ENCODE measurements around the gene IL12A.

IL12A gene

GRCh38 chr3:160008961-160009360, 20.3 kb downstream of the IL12A start:
- ChIA-PET POLR2A (ENCODE audit: low non-redundant PET) (no interaction called here), CTCF (interaction anchor here (0.6 to 1.0 kb wide), 4 partner anchors 14 to 109 kb away, joined by 3 to 5 read pairs (median 3); partner anchors contain the start of gene IL12A)
- no peak overlapping the region for H3K27ac ChIP-seq
- no peak for DNase-seq (ENCODE audit: low spot score)
- TF ChIP-seq, protein P1, sequence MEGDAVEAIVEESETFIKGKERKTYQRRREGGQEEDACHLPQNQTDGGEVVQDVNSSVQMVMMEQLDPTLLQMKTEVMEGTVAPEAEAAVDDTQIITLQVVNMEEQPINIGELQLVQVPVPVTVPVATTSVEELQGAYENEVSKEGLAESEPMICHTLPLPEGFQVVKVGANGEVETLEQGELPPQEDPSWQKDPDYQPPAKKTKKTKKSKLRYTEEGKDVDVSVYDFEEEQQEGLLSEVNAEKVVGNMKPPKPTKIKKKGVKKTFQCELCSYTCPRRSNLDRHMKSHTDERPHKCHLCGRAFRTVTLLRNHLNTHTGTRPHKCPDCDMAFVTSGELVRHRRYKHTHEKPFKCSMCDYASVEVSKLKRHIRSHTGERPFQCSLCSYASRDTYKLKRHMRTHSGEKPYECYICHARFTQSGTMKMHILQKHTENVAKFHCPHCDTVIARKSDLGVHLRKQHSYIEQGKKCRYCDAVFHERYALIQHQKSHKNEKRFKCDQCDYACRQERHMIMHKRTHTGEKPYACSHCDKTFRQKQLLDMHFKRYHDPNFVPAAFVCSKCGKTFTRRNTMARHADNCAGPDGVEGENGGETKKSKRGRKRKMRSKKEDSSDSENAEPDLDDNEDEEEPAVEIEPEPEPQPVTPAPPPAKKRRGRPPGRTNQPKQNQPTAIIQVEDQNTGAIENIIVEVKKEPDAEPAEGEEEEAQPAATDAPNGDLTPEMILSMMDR (conservative IDR thresholded peaks at IDR 0.05; ENCODE audit: low read depth), result no peak

- TF ChIP-seq, protein P1 (conservative IDR thresholded peaks at IDR 0.05; ENCODE audit: low read depth), result no peak
- H3K27ac ChIP-seq, result no peak overlapping the region
- no peak for DNase-seq (ENCODE audit: low spot score)
- ChIA-PET POLR2A (ENCODE audit: low non-redundant PET) (no interaction called here), CTCF (interaction anchor here (0.6 kb wide), 1 partner anchor 14 kb away, joined by 3 read pairs; no protein-coding TSS in a partner anchor)
Observed at GRCh38 chr3:160009525-160009924, 20.9 kb downstream of the IL12A start.

DNA sequence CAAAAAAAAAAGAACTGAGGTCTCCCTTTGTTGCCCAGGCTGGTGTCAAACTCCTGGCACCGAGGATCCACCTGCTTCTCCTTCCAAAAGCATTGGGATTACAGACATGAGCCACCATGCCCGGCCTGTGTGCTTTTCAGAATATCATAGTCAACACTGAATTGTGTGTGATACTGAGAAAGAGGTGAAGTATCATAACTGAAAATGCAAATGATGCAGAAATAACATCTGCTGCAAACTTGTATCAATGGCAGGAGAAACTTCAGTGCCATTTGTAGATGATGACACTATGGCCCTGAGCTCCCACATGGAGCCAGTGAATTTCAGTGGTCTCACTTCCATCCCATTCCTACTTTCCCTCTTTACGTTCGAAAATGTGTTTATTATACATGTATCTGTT, 21.9 kb downstream of the IL12A start:
- TF ChIP-seq, protein P1 (conservative IDR thresholded peaks at IDR 0.05; ENCODE audit: low read depth), result no peak
- no peak for DNase-seq (ENCODE audit: low spot score)
- ChIA-PET CTCF (no interaction called here), POLR2A (ENCODE audit: low non-redundant PET) (no interaction called here)
- no peak overlapping the region for H3K27ac ChIP-seq

- no peak for DNase-seq (ENCODE audit: low spot score)
- CTCF ChIA-PET, result interaction anchor here (0.6 kb wide), 2 partner anchors 14 to 24 kb away, joined by 3 to 5 read pairs; partner anchors contain the start of gene IL12A
- H3K27ac ChIP-seq, result no peak overlapping the region
- TF ChIP-seq, protein P1 (conservative IDR thresholded peaks at IDR 0.05; ENCODE audit: low read depth), result no peak
- POLR2A ChIA-PET (ENCODE audit: low non-redundant PET), result no interaction called here
Observed at GRCh38 chr3:160012108-160012507, 23.5 kb downstream of the IL12A start.

- ChIA-PET POLR2A (ENCODE audit: low non-redundant PET) (no interaction called here), CTCF (interaction anchor here (0.6 kb wide), 1 partner anchor 208 kb away, joined by 4 read pairs; the partner anchor contains the start of gene C3orf80)
- TF ChIP-seq, protein P1 (conservative IDR thresholded peaks at IDR 0.05; ENCODE audit: low read depth), result no peak
- peak; percentile 51 for DNase-seq (ENCODE audit: low spot score)
- H3K27ac ChIP-seq, result no peak overlapping the region
Observed at GRCh38 chr3:160016972-160017371, 28.3 kb downstream of the IL12A start.

GRCh38 chr3:160018959-160019358, 30.3 kb downstream of the IL12A start:
- POLR2A ChIA-PET (ENCODE audit: low non-redundant PET), result no interaction called here
- CTCF ChIA-PET, result interaction anchor here (0.6 to 0.7 kb wide), 3 partner anchors 12 to 373 kb away, joined by 3 read pairs; no protein-coding TSS in a partner anchor
- no peak for DNase-seq (ENCODE audit: low spot score)
- no peak overlapping the region for H3K27ac ChIP-seq
- TF ChIP-seq, protein P1 (conservative IDR thresholded peaks at IDR 0.05; ENCODE audit: low read depth), result no peak
